HEK293 (cell line): ENCODE measurements around the gene TBC1D5.

ENCODE experiments used
- RBAK ChIP-seq: fragments of 450-650 bp; formaldehyde crosslinking; IDR thresholded peaks from 2 replicates; pipeline ENCODE4 v1.5.1; 2016; ENCODE audit warnings: missing biosample characterization, missing genetic modification characterization
- ZBTB1 ChIP-seq: fragments of 450-650 bp; formaldehyde crosslinking; IDR thresholded peaks from 2 replicates; pipeline ENCODE4 v1.5.1; 2016; ENCODE audit warnings: missing biosample characterization, missing genetic modification characterization
- ZNF10 ChIP-seq: fragments of 450-650 bp; formaldehyde crosslinking; IDR thresholded peaks from 2 replicates; pipeline ENCODE4 v1.5.1; 2017; ENCODE audit warnings: missing biosample characterization, missing genetic modification characterization
- ZNF416 ChIP-seq: fragments of 450-650 bp; formaldehyde crosslinking; IDR thresholded peaks from 2 replicates; pipeline ENCODE4 v1.5.1; 2016; ENCODE audit warnings: missing biosample characterization, missing genetic modification characterization
- ZNF785 ChIP-seq: fragments of 450-650 bp; formaldehyde crosslinking; IDR thresholded peaks from 2 replicates; pipeline ENCODE4 v1.5.1; 2016; ENCODE audit warnings: missing biosample characterization, missing genetic modification characterization
- ZNF843 ChIP-seq: fragments of 450-650 bp; formaldehyde crosslinking; IDR thresholded peaks from 2 replicates; pipeline ENCODE4 v1.5.1; 2016; ENCODE audit warnings: missing biosample characterization, missing genetic modification characterization
- TF ChIP-seq, protein P1 (sequence below): fragments of 450-650 bp; formaldehyde crosslinking; IDR thresholded peaks from 2 replicates; pipeline ENCODE4 v1.5.1; 2016; ENCODE audit warnings: missing biosample characterization, missing genetic modification characterization

DNA sequence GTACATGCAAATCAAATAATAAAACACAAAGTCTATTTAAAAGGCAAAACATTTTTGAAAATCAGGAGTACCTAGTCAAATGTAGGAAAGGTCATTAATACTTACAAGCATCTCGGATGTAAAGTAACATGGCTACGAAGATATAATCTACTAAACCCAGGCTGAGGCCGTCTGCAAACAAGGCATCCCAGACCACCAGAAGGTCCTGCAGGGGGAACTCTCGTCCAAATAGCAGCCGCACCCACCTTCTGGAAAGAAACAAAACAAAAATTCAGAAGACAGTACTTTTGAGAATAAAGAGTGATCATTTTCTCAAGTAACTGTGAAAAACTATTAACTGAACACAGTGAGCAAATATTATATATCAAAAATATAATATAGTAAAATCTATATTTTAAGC is 434.5 kb downstream of the TBC1D5 start:
- no peak for TF ChIP-seq RBAK
- TF ChIP-seq, protein P1, sequence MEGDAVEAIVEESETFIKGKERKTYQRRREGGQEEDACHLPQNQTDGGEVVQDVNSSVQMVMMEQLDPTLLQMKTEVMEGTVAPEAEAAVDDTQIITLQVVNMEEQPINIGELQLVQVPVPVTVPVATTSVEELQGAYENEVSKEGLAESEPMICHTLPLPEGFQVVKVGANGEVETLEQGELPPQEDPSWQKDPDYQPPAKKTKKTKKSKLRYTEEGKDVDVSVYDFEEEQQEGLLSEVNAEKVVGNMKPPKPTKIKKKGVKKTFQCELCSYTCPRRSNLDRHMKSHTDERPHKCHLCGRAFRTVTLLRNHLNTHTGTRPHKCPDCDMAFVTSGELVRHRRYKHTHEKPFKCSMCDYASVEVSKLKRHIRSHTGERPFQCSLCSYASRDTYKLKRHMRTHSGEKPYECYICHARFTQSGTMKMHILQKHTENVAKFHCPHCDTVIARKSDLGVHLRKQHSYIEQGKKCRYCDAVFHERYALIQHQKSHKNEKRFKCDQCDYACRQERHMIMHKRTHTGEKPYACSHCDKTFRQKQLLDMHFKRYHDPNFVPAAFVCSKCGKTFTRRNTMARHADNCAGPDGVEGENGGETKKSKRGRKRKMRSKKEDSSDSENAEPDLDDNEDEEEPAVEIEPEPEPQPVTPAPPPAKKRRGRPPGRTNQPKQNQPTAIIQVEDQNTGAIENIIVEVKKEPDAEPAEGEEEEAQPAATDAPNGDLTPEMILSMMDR = 0 out of 2 replicates have a peak, but pooled peaks have one; percentile 6
- TF ChIP-seq ZNF785 = no peak
- TF ChIP-seq ZNF416 (tag by site-specific recombination) = no peak
- no peak for TF ChIP-seq ZNF10 (tag by site-specific recombination)
- no peak for TF ChIP-seq ZNF843 (tag by site-specific recombination)
- no peak for TF ChIP-seq ZBTB1 (tag by site-specific recombination)
